ENCODE data around the gene VPS54.

DNA sequence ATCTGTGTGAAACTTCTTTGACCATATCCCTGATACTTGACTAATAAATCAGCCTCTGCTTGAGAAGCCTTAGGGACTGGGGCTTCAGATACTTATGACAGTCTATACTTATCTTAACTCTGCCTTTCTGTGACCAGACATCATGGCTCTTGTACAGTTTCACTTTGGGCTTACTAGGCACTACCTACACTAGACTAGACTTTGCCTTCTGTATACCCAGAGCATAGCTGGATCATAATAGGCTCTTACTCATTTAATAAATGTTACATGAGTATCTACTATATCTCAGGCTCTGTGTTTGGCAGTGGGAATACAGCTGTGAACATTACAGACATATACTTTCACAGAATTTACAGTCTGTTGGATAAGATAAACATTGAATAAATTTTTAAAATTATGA lies 168.6 kb downstream of the VPS54 start:
- TF ChIP-seq POLR2A (IDR thresholded peaks at IDR 0.05) (no peak), POLR2AphosphoS5 (IDR thresholded peaks at IDR 0.05) (no peak)
- TF ChIP-seq, protein P1, sequence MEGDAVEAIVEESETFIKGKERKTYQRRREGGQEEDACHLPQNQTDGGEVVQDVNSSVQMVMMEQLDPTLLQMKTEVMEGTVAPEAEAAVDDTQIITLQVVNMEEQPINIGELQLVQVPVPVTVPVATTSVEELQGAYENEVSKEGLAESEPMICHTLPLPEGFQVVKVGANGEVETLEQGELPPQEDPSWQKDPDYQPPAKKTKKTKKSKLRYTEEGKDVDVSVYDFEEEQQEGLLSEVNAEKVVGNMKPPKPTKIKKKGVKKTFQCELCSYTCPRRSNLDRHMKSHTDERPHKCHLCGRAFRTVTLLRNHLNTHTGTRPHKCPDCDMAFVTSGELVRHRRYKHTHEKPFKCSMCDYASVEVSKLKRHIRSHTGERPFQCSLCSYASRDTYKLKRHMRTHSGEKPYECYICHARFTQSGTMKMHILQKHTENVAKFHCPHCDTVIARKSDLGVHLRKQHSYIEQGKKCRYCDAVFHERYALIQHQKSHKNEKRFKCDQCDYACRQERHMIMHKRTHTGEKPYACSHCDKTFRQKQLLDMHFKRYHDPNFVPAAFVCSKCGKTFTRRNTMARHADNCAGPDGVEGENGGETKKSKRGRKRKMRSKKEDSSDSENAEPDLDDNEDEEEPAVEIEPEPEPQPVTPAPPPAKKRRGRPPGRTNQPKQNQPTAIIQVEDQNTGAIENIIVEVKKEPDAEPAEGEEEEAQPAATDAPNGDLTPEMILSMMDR (IDR thresholded peaks at IDR 0.05): no peak

Data from suprapubic skin (tissue), 4 donors.